GM19023 (cell line): ENCODE results near the gene TBATA.

Source experiments
- ATAC-seq: cut with Tn5 transposase; IDR thresholded peaks from one replicate; pipeline ENCODE4 v1.9.1; 2021; ENCODE audit warnings: mild to moderate bottlenecking, moderate library complexity; ENCODE audit not compliant: unreplicated experiment

The TBATA gene

DNA sequence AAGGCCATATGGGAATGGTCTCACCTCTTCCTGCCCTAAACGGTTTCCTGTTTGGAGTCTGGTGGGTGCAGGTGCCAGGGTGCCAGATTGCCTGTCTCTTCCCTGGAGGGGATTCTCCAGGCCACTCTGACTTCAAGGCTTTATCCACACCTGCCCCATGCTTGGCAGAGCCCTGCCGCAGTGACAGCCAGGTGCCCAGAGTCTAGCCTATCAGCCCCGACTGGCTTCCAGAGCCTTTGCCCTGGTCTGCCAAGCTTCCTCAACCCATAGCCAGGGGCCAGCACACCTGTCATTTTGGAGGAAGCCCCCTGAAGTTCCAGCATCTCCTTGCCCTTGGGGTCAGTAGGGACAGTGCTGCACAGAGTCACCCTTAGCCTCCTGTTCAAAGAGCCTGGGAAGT lies 21.6 kb downstream of the TBATA start:
- no peak for ATAC-seq

DNA sequence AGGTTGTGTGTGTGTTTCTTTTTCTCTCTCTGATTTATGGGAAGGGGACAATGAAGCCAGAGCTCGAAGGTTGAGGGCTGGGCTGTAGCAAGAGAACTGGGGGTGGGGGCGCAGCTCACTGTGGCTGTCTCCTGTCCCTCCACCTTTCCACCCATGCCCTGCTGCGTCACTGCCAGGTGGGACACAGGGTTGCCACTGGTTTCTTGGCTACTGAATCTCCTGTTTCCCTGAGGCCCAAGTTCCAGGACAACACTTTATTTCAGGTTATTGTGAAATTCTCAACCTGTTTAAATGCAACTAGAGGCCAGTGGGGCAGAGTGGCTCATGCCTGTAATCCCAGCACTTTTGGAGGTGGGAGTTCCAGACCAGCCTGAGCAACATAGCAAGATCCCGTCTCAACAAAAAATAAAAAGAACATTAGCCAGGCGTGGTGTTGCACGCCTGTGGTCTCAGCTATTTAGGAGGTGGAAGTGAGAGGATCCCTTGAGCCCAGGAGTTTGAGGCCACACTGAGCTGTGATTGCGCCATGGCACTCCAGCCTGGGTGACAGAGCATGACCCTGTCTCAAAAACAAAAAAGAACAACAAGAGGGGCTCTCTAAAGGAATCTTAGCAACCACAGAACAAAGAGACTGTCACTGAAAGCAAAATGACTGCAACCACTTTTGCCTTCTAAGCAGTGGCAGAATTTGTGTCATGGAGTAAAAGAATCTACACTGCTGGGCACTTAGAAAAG lies 22.6 kb downstream of the TBATA start:
- ATAC-seq, result no peak

DNA sequence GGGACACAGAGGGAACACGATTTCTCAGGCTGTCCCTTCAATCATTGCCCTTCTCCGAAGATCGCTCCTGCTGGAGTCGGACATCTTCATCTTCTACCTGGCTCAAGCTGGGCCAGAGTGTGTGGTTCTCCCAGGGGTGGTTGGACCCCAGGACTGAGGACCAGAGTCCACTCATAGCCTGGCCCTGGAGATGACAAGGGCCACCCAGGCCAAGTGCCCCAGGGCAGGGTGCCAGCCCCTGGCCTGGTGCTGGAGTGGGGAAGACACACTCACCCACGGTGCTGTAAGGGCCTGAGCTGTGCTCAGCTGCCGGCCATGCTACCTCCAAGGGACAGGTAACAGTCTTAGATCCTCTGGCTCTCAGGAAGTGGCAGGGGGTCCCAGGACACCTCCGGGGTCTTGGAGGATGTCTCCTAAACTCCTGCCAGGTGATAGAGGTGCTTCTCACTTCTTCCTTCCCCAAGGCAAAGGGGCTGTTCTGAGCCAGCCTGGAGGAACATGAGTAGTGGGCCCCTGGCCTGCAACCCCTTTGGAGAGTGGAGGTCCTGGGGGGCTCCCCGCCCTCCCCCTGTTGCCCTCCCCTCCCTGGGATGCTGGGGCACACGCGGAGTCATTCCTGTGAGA lies 23.3 kb downstream of the TBATA start:
- no peak for ATAC-seq

DNA sequence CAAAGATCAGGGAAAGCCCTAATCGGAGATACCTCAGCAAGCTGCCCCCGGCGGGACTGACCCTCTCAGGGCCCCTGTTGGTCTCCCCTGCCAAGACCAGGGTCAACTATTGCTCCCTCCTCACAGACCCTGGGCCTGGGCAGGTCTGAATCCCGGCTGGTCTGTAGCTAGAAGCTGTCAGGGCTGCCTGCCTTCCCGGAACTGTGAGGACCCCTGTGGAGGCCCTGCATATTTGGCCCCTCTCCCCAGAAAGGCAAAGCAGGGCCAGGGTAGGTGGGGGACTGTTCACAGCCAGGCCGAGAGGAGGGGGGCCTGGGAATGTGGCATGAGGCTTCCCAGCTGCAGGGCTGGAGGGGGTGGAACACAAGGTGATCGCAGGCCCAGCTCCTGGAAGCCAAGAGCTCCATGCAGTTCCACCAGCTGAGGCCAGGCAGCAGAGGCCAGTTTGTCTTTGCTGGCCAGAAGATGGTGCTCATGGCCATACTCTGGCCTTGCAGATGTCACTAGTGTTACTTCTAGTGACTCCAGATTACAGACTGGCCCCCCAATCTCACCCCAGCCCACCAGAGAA lies 24.1 kb downstream of the TBATA start:
- ATAC-seq, result no peak

DNA sequence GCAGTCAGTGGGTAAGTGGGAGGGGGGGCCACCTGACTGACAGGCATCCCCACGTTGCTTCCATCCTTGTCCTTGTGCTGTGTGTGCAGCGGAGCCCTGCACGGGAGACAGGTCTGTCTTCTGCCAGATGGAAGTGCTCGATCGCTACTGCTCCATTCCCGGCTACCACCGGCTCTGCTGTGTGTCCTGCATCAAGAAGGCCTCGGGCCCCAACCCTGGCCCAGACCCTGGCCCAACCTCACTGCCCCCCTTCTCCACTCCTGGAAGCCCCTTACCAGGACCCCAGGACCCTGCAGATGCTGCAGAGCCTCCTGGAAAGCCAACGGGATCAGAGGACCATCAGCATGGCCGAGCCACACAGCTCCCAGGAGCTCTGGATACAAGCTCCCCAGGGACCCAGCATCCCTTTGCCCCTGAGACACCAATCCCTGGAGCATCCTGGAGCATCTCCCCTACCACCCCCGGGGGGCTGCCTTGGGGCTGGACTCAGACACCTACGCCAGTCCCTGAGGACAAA lies 24.8 kb downstream of the TBATA start:
- ATAC-seq, result no peak

DNA sequence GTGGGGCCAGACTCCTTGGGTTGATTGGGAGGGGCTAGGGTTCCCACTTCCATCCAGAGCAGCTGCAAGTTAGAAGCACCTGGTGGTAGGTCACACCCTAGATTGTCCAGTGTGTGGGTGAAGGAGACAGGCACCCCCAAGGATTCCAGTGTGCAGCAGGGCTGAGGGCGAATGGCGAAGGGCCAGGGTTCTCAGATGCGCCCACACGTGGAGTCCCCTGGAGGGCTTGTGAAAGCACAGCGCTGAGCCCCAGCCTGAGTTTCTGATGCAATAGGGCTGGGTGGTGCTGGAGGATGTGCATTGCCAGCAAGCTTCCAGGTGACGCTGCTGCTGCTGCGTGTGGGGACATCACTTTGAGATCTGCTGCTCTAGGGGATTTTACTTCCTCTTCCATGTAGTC lies 25.4 kb downstream of the TBATA start:
- no peak for ATAC-seq

DNA sequence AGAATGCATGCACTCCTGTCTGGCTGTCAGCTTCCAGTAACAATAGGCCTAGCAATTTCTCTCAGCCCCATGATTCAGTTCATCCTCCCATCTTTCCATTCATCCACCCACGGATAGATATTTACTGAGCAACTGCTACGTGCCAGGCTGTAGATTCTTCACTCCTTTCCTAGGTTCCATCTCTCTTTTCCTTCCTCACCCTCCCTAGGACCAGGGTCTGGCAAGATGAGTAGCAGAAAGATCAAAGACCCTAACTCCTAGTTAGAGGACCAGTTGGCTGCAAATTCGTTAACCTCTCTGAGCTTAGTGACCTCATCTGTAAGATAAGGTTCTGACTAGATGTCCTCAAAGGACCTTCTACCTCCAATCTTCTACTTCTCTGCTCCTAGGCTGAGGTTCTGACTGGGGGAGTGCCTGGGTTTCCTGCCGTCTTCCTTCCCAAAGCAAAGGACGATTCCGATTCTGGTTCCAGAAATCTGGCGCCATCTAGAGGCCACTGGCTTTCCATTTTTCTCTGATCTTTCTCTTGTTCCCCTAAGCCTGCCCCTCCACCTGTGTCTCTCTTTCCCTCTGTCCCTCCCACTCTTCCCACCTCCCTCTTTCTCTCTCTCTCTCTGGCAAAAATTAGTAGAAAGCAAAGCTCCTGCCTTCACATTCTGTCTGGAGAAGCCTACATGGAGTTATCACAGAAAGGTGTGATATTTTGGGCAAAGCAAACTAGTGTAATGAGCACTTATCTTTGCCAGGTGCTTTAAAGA lies 26.2 kb downstream of the TBATA start:
- ATAC-seq, result no peak

DNA sequence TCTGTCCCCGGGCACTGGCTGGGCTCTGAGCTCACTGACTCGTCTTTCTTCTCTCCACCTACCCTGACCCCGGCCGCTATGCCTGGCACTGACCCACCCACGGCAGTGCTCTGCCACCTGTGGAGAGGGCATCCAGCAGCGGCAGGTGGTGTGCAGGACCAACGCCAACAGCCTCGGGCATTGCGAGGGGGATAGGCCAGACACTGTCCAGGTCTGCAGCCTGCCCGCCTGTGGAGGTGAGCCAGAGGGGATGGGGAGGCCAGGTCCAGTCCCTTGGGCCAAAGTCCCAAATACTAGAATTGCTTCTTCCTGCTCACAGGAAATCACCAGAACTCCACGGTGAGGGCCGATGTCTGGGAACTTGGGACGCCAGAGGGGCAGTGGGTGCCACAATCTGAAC lies 27.3 kb downstream of the TBATA start:
- ATAC-seq, result no peak

DNA sequence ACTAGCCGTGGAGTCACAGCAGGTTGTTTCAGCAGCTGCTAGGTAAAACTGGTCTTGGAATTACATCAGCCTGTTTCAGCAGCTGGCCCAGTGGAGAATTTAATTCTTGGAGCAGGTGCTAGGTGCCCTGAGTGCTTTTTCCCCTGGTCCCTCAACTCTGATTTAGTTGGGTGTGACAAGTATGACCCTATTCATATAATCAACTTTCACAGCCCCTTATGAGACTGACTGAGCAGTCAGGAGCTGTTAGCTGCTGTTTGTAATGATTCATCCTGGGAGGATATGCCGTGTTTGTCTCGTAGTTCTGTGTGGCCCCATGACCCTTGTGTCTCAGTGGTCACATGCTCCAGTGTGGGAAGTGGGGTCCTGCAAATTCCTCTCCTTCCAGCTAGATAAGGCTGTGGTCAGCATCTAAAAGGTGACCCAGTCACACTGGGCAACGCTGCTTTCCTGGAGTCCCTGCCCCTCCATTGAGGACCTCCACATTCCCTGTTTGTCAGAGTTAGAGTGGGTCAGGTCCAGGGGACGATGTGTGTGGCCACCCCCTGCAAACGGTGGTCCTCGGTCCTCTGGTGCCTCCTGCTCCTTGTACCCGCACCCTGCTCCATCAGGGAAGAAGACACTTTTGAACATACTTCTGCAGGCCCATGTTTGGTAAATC lies 28.3 kb downstream of the TBATA start:
- ATAC-seq, result no peak

DNA sequence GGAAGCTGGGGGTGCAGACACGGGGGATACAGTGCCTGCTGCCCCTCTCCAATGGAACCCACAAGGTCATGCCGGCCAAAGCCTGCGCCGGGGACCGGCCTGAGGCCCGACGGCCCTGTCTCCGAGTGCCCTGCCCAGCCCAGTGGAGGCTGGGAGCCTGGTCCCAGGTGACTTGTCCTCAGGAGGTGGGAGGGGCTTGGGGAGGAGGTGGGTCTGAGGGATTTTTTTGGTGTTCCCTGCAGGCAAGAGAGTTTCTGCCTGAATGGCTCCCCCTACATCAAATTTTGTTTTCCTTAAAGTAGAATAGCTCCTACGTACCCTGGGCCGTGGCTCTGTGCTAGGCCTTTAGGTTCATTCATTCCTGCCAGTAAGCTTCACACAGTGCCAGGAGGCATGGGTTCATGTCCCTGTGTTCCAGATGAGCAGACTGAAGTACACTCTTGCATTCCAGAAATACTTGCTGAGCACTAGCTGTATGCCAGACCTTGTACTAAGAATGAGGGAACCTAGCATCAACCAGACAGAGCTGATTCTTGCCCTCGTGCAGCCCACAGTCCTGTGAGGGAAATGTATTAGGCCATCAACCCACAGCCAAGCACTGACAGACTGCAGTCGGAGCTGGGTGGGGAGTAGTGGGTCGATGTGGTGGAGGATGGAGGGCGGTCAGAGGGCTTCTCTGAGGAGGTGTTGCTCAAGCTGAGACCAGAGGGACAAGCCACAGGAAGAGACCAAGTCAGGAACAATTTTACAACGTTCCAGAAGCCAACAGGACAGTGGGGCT lies 31.1 kb downstream of the TBATA start:
- no peak for ATAC-seq

DNA sequence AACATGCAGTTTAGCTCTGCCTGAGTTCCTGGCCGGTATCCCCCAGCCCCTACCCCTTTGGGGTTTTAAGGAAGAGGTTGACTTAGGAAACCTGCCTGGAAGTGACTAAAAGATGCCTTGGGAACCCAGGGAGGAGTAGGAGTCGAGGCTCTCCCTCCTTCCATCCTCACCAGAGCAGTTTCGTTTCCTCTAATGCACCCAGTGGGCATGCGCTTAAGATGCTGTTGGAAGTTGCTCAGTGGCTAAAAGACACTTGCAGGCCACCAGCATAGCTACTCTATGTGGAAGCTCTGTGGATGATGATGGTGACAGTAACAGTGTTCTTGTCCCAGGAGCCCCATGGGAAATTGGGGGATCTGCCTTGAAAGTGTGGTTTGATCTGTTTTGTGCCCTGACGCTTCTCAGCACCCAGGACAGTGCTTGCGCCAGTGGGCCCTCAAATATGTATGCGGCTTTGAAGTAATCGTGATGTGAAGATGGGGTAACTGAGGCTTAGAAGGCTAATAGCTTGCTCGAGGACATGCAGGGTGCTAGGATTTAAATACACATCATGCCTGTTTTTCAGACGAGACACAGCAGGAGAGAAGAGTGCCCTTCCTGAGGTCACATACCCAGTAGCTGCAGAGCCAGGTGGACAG lies 32.0 kb downstream of the TBATA start:
- no peak for ATAC-seq

DNA sequence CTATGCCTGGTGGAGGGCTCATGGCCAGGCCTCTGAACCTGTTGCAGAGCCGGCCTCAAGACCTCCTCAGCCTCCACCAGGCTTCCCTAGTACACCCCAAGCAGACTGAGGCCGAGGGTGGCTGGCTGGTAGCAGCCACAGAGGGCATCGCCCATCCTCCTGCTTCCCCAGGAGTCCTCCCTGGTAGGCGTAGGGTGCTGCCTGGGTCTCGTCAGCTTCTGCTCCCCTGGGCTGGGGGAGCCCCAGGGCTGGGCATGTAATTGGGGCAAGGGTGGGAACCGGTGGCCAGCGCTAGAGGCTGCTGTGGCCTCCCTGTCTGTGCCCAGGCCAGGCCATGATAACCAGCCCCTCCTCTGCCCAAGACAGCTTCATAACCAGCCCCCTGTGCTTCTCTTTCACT lies 32.6 kb downstream of the TBATA start:
- no peak for ATAC-seq

DNA sequence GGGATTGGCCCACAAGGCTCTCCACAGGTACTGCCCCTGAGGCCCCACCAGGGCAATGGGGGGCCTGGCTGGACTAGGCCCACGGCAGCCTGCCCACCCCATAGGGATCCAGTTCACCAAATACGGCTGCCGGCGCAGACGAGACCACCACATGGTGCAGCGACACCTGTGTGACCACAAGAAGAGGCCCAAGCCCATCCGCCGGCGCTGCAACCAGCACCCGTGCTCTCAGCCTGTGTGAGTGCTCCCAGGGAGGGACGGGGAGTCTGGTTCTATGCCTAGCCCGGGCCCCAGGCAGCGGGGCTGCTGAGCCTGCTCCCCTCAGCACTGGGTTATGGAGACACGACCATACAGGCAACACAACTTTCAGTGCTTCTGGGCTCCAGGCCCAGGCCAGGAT lies 33.2 kb downstream of the TBATA start:
- ATAC-seq, result no peak

DNA sequence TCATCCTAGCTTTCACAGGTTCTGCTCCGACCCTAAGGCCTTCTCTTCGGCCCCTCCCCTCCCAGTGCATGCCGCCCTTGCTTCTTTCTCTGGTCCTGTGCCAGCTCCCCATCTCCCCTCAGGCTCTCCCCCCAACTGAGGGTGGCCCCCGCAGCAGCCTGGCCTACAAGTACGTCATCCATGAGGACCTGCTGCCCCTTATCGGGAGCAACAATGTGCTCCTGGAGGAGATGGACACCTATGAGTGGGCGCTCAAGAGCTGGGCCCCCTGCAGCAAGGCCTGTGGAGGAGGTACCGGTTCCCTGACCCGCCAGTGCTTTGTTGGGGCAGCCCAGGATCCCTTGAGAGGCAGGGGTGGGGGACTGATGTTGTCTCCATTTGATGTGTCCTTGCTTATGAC lies 33.8 kb downstream of the TBATA start:
- no peak for ATAC-seq

DNA sequence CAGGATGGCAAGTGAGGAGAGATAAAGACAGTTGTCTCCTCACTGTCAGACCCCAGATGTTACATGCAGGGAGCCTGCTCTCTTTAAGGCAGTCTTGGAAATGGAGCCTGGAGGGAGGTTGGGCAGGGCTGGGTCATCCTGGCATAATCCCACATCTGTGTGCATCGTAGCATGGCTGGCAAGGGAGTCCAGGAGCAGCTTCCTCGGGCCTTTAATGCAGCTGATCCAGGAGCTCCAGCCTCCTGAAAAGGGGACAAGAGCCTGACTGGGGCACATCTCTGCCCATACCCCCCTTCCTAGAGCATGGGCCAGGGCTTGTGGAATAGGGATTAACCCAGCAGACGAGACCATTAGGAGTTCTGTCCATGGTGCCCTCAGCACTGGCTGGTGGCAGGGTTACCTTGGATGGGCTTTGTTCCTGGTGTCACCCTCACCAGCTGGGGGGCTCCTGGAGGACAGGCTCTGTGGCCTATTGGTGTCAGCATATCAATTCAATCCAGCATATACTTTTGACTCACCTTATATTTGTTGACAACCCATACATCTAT lies 34.9 kb downstream of the TBATA start:
- no peak for ATAC-seq

DNA sequence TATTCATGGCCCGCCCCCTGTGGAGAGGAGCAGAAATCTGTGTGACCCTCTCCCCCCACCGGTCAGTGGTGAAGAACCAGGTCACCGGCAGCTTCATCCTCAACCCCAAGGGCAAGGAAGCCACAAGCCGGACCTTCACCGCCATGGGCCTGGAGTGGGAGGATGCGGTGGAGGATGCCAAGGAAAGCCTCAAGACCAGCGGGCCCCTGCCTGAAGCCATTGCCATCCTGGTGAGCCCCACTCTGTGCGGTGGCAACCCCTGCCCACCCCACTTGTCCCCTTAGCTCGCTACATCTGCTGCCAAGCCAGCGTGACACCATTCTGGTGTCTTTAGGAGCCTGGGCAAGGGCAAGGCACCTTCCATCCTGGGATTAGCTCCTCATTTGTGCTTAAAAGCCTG lies 35.4 kb downstream of the TBATA start:
- ATAC-seq, result no peak

DNA sequence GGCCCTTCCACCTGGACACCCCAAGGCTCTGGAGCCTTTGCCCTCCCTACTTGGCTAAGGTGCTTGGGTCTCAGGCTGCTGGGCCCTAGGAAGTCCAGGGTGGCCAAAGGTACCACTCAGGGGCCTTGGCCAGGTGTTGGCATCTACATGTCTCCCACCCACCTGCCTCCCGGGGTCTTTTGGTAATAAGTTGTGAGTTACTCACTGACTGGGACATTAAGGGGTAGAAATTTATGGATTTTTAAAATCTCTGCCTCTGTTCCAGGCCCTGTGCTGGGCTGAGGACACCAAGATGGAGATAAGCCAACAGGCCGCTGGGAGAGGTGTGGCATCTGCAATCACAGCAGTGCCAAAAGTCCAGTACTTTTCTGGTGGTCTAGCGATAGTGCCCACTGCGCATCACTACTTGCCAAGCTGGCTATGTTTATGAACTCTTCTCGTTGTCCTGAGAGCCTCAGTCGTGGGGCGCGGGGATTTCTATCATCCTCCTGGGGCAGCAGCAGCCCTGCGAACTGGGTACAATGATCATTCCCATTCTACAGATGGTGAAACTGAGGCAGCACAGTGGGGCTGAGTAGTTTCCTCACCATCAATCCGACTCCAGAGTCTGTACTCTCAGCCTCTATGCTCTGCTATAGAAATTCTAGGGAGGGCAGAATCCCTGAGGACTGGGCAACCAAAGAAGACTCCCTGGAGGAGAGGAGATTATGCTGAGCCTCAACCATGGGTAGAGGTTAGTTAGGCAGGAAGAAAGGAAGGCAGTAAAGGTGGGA lies 36.2 kb downstream of the TBATA start:
- ATAC-seq, result no peak

DNA sequence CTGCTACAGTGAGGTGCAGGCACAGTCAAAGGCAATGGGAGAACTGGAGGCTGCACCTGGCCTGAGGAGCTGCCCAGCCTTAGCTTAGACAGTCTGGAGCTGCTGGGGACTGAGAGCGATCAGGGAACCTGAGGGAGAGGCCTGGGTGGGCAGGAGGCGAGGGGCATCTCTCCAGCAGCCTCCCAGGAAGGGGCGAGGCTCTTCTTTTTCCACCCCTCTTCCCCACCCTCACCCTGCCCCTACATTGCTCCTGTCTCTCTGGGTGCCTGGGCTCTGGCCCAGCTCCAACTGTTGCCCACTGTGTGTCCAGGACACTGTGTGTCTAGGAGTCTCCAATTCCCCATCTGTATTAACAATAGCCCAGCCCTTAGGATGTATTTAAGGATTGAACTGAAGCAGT lies 36.9 kb downstream of the TBATA start:
- ATAC-seq, result no peak
